Inflammatory macrophage treated with lipopolysaccharide for 1 hour (primary cell): ENCODE measurements around the gene OR52I2.

Source experiments
- DNase-seq, 2 donors: peaks; one replicate each; pipeline ENCODE4 v3.0.0-alpha.2; 2020 to 2022

Gene OR52I2

GRCh38 chr11:4581443-4581842 lies at the start of gene OR52I2:
Gene OR52I2 (plus strand): TSS chr11:4581743.
- DNase-seq, result no peak

GRCh38 chr11:4539603-4540219 lies 41.8 kb upstream of the OR52I2 start:
- DNase-seq, result peak; percentile 13 to 79

DNA sequence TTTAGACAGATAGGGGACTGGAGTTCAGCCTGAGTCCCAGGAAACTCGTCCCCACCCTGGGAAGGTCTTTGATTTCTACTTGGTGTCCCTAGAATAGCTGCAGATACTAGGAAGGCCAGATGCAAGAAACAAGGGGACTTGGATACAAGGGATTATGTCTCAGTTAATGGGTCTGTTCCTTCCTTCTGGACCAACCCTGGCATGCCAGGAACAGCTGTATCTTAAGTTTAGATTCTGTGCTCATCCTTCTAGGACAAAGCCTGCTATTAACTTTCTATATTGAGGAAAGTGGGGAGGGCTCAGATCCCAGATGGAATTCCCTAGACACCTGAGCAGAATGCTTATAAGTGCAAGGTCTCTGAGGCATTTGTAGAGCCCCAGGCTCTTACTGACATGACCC lies 40.5 kb upstream of the OR52I2 start:
- no peak for DNase-seq

GRCh38 chr11:4543561-4543960 lies 38.0 kb upstream of the OR52I2 start:
- no peak for DNase-seq

GRCh38 chr11:4544891-4545290 lies 36.7 kb upstream of the OR52I2 start, which contains the start of gene OR52M1:
Gene OR52M1 (plus strand): TSS chr11:4545191. CDS start chr11:4545191, 0 bp downstream.
- DNase-seq, result no peak

GRCh38 chr11:4546878-4547277 lies 34.7 kb upstream of the OR52I2 start:
- DNase-seq, result no peak

- no peak for DNase-seq
Measured at GRCh38 chr11:4547416-4547815, 34.1 kb upstream of the OR52I2 start.

GRCh38 chr11:4551346-4551979 lies 30.1 kb upstream of the OR52I2 start:
- peak; percentile 1 to 55 for DNase-seq

- DNase-seq, result no peak
Measured at GRCh38 chr11:4559527-4560440, 21.8 kb upstream of the OR52I2 start.

DNA sequence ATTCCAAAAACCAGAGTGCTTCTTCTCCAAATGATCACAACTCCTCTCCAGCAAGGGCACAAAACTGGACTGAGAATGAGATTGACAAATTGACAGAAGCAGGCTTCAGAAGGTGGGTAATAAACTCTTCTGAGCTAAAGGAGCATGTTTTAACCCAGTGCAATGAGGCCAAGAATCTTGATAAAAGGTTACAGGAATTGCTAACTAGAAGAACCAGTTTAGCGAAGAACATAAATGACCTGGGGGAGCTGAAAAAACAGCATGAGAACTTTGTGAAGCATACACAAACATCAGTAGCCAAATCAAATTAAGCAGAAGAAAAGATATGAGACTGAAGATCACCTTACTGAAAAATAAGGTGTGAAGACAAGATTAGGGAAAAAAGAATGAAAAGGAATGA lies 21.1 kb upstream of the OR52I2 start:
- DNase-seq, result no peak

- no peak for DNase-seq
Measured at GRCh38 chr11:4565371-4565770, 16.2 kb upstream of the OR52I2 start.

- DNase-seq, result no peak
Measured at GRCh38 chr11:4569075-4569474, 12.5 kb upstream of the OR52I2 start.

DNA sequence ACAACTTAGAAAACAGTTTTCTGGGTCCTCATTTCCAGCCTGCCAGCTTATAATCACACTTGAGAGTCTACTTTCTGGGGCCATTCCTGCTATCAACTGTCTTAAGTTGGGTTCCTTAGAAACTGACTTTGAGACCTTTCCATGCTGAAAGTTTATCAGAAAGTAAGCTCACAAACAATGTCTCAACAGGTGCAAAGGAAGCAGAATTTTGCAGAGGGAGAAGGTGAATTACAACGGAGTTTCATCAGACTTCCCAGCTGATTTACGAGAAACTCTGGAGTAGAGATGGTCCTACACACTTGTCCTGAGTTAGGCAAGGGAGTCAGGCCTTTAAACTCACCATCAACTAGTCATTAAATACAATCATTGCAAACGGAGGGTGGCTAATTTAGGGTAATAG lies 4.7 kb upstream of the OR52I2 start:
- no peak for DNase-seq

GRCh38 chr11:4577761-4578160 lies 3.8 kb upstream of the OR52I2 start:
- no peak for DNase-seq

GRCh38 chr11:4578624-4579023 lies 2.9 kb upstream of the OR52I2 start:
- no peak for DNase-seq

DNA sequence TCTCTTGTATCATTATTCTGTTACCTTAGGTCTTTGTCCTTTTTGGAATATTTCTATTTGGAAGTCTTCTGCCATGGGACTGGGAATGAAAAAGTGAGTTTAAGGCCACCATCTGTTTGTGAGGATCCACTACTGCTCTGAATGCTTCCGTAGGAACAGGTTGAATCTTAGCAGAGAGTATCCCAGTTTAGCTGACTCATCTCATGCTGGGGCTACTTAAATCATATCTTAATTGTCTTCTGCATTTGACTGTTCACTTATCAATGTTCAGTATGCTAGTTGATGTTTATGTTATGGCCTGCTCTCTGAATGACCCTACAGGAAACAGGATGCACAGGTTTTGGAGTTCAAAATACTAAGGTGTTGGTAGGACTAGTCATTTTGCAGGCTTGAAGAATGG lies 1.4 kb upstream of the OR52I2 start:
- DNase-seq, result no peak

- no peak for DNase-seq
Measured at GRCh38 chr11:4589017-4589416, 7.5 kb downstream of the OR52I2 start.

GRCh38 chr11:4593739-4594138 lies 12.2 kb downstream of the OR52I2 start, which contains the start of gene OR52I1:
Gene OR52I1 (plus strand): TSS chr11:4594039. CDS start chr11:4594039, 0 bp downstream.
- DNase-seq, result no peak

- DNase-seq, result no peak
Measured at GRCh38 chr11:4605057-4605456, 23.5 kb downstream of the OR52I2 start.

GRCh38 chr11:4606231-4607015 lies 24.9 kb downstream of the OR52I2 start:
- no peak for DNase-seq

DNA sequence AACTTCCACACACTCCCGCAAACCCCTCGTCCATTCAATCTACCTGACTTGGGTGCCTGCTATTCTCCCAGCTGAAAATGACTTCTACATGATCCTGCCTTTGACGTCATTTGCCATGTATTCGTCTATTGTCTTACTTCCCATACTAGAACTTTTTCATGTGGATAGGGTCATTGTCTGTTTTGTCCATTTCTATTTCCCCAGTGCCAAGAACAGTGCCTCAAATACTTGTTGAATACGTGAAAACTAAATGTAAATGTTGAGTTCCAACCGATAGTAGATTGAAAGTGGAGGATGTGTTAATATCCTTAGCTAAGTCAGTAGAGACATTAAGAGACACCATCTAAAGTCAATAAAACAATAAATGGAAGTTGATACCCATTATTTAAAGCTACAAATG lies 25.6 kb downstream of the OR52I2 start:
- peak; percentile 8 to 14 for DNase-seq

DNA sequence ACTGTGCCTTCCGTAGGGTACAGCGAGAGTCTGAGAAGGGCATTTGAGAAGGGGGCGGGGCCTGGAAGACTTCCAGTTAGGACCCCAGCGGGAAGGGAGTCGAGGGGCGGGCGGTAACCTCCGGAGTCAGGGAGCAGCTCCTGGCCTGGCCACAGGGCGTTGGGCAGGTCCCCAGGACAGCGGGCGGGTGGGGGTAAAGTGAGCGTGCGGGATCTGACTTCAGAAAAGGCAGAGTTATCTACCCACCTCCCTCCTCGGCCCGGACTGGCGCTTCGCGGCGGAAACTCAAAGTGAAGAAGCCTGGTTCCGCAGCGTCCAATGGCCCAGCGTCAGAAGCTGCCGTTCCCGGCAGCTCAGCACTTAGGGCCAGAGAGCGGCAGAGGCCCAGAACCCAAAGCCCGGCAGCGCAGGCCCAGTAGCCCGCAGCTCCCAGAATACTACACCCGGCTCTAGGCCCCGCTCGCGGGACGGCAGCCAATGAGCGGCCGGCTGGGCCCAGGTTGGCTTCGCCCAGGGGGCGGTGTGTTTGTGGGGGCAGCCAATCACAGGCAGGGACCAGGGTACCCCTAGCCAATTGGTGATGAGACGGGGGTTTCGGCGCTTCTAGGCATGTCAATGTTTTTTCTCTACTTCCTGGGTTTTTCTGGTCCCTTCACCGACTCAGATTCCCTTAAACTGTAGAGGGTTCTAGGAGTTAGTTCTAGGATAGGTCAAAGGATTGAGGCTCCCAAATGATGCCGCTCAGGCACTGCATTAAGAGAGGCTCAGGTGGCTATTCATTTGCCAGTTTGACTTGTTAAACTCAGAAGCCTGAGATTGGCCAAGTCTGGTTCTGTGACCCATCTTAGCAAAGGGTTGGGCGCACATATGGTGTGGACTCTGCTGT lies 26.5 kb downstream of the OR52I2 start, which contains the start of gene TRIM68:
TSS of gene TRIM68 (minus strand) at position 451 of the 886 bp plus-strand sequence. CDS start 2,727 bp downstream, outside the sequence.
- DNase-seq, result peak; percentile 95 to 97
